ENCODE measurements around the gene PRPF39.

The PRPF39 gene

DNA sequence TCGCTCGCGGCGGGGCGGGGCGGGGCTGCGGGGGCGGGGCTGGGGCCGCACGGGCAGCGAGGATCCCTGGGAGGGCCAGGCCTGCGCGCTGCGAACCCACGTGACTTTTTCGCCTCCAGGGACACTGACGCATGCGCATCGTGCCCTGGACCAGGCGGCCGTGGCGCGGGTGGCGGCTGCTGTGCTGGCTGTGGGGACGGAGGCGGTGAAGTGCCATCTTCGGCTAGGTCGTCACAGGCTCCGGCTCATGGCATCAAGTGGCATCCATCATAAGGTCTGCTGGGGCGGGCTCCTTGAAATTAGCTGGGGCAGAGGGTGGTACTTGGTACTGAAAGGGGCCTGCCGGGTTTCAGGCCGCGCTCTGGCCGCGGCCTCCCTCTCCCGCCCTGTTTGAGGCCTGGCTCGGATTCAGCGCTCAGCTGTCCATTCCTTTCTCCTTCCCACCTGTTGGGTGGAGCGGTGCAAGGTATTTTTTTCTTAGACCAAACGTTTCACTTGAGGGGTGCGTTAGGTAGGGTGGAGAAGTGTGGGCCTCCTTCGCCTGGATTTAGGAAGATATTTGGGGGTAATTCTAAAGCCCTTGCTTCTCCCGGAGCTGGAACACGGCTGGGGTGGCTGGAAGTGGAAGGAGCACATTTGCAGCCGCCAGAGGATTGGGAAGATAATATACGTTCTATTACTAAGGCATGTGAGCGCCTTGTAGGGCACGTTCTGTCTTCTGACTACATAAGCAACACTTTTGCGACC lies at the start of gene PRPF39:
Gene PRPF39 (plus strand): TSS at position 141 of the 747 bp plus-strand sequence. CDS start 11,124 bp downstream, outside the sequence.
- in situ Hi-C loops (cut with MboI; ENCODE audit: low sequenced_read_pairs, unreplicated experiment) = no loop called here

DNA sequence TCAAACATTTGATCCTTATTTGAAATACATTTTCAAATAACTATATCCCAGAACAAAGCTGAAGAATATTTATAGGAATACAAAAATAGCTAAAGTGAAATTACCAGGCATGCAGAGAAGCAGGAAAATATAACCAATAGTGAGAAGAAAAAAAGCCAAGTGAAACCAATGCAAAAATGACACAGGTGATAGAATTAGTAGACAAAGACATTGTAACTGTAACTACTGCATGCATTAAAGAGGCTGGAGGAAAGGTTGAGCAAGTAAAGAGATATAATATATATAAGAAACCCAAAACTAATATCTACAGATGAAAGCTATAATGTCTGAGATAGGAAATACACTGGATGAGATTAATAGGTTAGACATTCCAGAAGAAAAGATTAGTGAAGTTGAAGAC lies 49.2 kb upstream of the PRPF39 start:
- in situ Hi-C loops (cut with MboI; ENCODE audit: low sequenced_read_pairs, unreplicated experiment) = no loop called here
- no peak for DNase-seq (ENCODE audit: low spot score)
- no peak for TF ChIP-seq CTCF (IDR thresholded peaks at IDR 0.05; ENCODE audit: borderline replicate concordance, control extremely low read depth, extremely low read depth, insufficient read depth, missing control alignments)

More for the DNA sequence above, at the start of gene PRPF39:
- DNase-seq (ENCODE audit: low spot score) = peak; percentile 98
- no peak for TF ChIP-seq CTCF (IDR thresholded peaks at IDR 0.05; ENCODE audit: borderline replicate concordance, control extremely low read depth, extremely low read depth, insufficient read depth, missing control alignments)

DNA sequence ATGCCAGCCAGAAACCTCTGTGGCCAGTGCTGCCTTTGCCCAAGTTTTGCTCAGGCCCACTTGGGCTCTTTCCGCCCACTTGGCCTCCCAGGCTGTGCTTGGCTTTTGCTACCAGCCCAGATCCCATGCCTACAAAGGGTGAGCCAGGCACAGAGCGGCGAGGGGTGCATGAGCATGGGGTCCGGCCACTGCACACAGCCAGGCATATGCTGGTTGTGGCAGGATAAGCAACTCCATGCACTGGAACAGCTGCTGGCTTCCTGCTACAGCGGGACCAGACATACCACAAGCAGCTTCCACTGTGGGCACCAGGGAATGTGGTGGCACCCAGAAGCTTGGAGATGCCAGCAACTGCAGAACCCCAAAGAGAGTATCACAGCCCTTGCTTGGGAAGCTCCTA lies 45.7 kb upstream of the PRPF39 start:
- DNase-seq (ENCODE audit: low spot score) = no peak
- no peak for TF ChIP-seq CTCF (IDR thresholded peaks at IDR 0.05; ENCODE audit: borderline replicate concordance, control extremely low read depth, extremely low read depth, insufficient read depth, missing control alignments)
- in situ Hi-C loops (cut with MboI; ENCODE audit: low sequenced_read_pairs, unreplicated experiment) = no loop called here

- in situ Hi-C loops (cut with MboI; ENCODE audit: low sequenced_read_pairs, unreplicated experiment) = no loop called here
- no peak for DNase-seq (ENCODE audit: low spot score)
- TF ChIP-seq CTCF (IDR thresholded peaks at IDR 0.05; ENCODE audit: borderline replicate concordance, control extremely low read depth, extremely low read depth, insufficient read depth, missing control alignments) = no peak
Measured at GRCh38 chr14:45038865-45039264, 45.1 kb upstream of the PRPF39 start.

DNA sequence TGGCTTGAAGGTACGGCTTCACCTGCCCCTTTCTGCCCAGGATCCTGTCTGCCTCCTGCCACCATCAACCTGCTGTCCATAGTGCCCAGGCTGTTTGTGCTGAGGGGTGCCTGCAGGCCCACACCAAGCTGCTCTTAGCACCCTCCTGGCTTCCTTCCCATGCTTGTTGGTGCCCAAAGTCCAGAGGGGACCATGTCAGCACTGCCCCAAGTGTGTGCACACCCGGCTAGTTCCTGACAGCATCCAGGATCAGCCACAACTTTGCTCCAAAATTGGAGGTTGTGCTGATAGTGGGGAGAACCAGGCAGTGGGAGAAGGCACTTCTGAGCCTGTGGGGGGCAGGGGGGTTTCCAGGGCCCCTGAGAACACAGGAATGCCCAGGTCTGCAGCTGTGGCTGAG lies 44.5 kb upstream of the PRPF39 start:
- in situ Hi-C loops (cut with MboI; ENCODE audit: low sequenced_read_pairs, unreplicated experiment) = no loop called here
- TF ChIP-seq CTCF (IDR thresholded peaks at IDR 0.05; ENCODE audit: borderline replicate concordance, control extremely low read depth, extremely low read depth, insufficient read depth, missing control alignments) = no peak

DNA sequence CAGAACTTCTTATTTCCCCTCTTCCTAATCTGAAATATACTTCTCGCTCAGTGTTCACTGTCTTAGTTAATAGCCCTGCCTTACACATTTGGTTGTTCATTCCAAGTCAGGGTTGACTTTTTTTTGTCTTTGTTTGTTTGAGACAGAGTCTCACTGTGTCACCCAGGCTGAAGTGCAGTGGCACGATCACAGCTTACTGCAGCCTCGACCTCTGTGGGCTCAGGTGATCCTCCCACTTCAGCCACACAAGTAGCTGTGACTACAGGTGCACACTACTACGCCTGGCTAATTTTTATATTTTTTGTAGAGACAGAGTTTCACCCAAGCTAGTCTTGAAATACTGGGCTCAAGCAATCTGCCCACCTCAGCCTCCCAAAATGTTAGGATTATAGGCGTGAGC lies 42.3 kb upstream of the PRPF39 start:
- TF ChIP-seq CTCF (IDR thresholded peaks at IDR 0.05; ENCODE audit: borderline replicate concordance, control extremely low read depth, extremely low read depth, insufficient read depth, missing control alignments) = no peak
- DNase-seq (ENCODE audit: low spot score) = no peak
- in situ Hi-C loops (cut with MboI; ENCODE audit: low sequenced_read_pairs, unreplicated experiment) = no loop called here

More for the DNA sequence above, 44.5 kb upstream of the PRPF39 start:
- DNase-seq (ENCODE audit: low spot score) = no peak

Measured in GM13976 (cell line).